Hematopoietic multipotent progenitor cell treated with erythropoietin and hydrocortisone succinate and interleukin-3 and kit ligand, for 17 days (in vitro differentiated cells): ENCODE data around the gene KIAA0825.
"Not testable (repeated sequence)": the region's sequence is repeated elsewhere in the genome, so short reads cannot be mapped to it uniquely, and the experiment has no call there.

Experiments
- DNase-seq: peaks from one replicate; pipeline ENCODE4 v3.0.0-alpha.2; 2015; ENCODE audit warnings: low spot score

The KIAA0825 gene

DNA sequence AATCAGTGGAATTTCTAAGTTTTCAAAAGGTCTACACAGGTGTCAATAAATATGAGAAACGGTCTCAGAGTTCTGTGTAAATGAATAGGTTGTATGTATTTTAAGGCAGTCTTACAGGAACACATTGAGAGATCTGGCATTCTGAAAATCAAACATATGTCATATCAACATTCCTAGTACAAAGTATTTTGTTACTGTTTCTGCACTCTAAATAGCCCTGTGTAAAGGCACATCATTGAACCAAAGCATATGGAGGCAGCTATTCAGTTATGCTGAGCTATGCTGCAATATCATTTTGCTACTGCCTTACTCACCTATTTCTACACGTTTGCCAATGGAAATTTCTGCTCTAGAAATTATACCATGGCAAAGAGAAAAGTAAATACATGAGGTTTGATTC is 379.1 kb downstream of the KIAA0825 start:
- no peak for DNase-seq

DNA sequence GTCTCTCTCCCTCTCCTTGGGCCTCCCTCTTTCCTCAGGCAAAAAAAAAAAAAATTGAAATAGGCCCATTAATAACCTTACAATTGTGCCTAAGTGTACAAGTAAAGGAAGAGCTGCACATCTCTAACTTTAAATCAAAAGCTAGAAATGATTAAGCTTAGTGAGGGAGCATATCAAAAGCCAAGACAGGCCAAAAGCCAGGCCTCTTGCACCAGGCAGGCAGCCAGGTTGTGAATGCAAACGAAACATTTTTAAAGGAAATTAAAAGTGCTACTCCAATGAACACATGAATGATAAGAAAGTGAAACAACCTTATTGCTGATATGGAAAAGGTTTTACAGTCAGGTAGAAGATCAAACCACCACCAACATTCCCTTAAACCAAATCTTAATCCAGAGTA is 383.4 kb downstream of the KIAA0825 start:
- DNase-seq, result no peak

DNA sequence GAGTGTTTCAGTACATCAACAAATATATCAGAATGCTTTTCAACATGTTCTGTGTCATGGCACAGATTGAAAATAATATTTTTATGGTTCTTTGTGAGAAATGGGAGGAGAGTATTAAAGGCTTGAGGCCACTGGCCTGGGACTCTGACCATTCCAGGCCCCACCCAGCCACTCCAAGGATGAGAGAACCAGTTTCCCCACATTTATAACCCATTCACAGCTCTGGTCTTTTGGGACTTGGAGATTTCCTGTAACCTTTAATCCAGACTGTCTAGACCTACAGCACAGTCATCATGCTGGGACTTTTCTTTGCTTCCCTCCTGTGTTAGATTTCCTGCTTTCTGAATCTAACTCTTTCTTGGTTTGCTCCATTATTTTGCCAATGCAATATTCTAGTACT is 389.6 kb downstream of the KIAA0825 start:
- DNase-seq, result no peak

DNA sequence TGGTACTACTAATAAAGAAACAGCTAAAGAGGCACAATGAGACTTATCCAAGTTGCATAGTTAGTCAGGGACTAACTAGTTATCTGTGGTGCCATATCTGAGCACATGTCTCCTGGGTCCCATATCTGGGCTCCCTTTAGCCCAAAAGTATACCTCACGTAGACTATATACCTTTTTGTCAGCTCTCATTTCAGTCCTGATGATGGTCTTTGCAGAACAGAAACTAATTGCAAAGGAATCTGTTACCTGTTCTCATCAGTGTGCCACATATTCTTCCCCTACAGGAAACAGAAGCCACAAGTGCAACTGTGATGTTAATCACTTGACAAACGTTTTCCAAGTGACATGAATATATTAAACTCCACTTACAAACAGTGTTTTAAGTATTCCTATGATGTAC is 395.2 kb downstream of the KIAA0825 start:
- no peak for DNase-seq

DNA sequence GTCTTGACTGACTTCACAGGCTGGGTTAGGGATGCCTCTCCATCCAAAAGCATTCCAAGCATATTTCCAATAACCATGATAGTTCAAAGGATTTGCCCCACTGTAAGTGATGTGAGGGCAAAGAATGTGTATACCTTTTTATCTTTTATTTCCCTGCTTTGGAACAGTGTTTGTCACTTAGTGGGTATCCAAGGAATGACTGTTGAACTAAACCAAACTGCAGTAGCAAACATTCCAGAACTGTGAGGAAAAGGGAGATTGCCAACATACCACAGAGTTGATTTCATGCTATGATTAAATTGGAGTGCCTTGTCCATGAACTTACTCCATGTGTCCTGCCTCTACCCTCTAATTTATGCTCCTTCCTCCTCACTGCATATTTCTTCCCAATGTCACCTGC is 400.0 kb downstream of the KIAA0825 start:
- DNase-seq, result no peak

DNA sequence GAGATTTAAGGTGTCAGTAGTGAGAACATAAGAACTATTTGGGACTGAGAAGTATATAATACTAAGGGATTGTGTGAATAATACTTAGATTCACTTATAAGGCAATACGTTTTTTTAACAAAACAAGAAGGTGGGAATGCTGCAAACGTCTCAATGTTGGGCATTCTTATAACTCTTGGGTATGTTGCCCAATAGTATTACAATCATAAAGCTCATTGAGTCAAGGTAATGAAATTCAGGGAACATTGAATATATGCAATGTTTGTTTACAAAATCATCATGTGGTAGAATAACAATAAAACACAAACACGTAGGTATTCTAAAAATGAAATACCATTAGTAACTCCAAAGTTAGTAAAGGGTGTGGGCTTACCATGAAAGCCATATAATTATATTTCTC is 400.7 kb downstream of the KIAA0825 start:
- no peak for DNase-seq

DNA sequence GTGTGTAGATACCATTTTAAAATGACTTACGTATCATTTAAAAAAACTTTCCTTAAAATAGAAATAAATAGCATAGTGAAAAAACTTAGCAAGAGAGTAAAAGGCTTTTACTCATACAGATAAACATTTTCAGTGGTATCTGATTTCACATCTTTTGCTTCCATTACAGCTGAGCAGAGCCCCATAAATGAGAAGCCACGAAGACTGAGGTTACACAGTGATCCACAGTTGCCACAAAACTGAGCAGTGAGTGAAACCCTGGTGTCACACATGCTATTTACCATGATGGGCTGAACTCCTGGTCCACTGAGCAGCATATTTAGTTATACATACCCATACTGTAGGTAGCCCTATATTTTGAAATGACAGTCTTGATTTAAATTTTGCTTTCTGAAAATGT is 401.2 kb downstream of the KIAA0825 start:
- no peak for DNase-seq

DNA sequence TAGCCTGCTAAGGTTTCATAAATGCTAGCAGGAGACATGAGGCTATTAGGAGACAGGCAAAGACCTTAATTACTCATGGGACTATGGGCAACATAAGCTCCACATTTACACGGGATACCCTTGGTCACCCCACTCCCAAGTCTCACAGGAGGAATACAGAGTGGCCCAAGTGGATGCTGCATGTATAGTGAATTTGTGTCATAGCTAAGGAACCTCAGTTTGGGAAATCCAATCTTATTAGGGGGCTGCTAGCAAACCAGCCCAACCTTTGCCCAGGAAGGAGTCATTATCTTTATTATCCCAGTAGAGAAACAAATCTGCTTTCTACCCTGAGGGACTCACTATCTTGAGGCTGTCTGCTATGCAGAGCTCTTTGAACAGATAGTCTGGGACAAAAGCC is 405.9 kb downstream of the KIAA0825 start:
- no peak for DNase-seq

DNA sequence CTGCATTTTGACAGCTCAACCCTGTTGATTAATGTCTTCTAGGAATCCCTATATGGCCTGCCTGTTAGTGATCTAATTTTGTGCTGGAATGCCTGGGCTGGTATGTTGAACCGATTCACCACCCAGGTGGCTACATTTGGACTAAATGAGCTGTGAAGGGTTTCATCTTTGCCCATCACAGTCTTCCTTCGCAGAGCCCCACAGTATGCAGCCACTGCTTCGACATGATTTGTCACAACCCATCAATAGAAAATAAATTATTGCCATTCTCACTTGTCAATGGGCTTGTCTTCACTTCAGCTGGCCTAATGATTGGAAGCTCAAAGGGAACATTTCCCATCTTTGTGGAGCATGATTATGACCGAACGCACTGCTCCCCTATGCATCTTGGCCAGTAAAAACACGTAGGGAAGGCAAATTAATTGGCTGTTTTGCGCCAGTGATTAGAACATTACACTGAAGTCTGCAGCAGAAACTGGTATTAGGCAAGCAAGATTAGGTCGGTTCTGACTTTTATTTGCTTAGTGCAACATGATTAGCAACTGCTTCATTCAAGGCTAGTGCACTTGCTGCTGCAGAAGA is 408.5 kb downstream of the KIAA0825 start:
- DNase-seq, result no peak

DNA sequence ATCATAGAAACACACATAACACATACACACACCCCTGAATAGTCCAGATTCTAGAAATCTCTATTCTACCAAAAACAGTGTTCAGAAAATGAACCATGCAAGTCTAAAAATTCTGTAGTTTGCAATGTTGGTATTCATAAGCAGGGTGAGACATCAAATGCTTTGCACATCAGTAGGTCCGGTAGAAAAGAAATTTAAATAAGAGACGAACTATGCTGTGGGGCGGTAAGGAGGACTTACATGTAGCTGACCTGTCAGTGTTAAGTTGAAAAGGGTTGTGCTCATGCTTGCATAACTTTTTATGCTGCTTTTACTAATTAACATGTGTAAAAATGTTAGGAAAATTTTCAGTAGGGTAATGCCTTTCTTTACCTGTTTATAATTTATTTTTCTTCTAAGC is 409.1 kb downstream of the KIAA0825 start:
- no peak for DNase-seq

DNA sequence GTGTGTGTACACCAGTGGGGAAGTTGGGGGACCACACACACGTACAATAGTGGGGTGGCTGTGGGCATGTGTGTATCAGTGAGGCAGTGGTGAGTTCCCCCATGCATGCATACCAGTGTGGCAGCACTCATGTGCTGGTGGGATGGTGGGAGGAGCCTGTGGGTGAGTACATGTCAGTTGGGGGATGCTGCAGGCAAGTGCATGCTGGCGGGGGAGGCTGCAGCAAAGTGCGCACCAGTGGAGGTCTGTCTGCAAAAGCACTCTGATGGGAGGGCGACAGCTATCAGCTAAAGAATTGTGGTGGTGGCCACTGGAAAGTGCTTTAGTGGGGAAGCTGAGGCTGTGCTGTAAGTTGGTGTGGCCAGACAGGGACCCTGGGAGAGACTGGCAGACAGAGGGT is 418.8 kb downstream of the KIAA0825 start:
- no peak for DNase-seq

DNA sequence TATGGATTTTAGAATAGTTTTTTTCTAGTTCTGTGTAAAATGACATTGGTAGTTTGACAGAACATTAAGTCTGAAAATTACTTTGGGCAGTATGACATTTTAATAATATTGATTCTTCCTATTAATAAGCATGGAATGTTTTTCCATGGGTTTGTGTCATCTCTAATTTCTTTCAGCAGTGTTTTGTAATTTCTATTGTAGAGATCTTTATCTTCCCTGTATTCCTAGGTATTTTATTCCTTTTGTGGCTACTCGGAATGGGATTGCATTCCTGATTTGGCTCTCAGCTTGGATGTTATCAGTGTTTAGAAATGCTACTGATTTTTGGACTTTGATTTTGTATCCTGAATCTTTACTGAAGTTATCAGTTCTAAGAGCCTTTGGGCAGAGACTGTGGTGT is 420.4 kb downstream of the KIAA0825 start:
- no peak for DNase-seq

DNA sequence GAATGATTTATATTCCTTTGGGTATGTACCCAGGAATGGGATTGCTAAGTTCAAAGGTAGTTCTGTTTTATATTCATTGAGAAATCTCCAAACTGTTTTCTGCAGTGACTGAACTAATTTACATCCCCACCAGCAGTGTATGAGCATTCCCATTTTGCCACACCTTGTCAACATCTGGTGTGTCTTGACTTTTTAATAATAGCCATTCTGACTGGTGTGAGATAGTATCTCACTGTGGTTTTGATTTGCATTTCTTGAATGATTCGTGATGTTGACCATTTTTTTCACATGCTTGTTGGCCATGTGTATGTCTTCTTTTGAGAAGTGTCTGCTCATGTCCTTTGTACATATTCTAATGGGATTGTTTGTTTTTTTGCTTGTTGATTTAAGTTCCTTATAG is 421.5 kb downstream of the KIAA0825 start:
- DNase-seq, result no peak

DNA sequence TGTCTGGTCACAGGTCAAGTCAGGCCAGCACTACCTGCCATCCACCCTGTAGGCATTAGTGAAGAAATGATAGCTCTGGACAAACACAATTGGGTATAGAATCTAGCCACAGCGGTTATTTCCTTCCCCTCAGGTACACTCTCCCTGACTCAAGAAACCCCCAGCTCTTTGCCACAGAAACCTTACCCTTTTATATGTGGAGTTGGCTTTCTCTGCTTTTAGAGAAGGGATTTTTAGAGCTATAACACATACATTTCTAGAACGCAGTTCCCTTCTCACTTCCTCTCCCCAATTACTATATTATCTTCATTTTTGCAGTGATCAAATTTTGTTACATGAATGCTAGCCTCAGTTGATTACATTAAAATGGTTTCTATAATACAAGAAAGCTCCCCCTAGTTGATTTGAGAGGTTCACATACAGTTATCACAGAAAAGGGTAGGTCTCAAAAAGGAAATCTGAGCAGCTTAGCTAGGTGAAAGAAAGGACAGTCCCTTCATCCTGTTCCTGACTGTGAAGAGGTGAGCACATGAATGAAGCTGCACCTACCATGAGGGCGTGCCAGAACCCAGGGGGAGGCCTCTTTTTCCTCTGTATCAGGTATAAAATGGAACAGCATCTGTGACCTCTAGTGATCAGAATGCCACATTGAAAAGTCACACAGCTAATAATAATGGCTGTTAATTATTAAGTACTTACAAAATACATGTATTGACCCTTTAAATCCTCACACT is 425.6 kb downstream of the KIAA0825 start:
- no peak for DNase-seq

DNA sequence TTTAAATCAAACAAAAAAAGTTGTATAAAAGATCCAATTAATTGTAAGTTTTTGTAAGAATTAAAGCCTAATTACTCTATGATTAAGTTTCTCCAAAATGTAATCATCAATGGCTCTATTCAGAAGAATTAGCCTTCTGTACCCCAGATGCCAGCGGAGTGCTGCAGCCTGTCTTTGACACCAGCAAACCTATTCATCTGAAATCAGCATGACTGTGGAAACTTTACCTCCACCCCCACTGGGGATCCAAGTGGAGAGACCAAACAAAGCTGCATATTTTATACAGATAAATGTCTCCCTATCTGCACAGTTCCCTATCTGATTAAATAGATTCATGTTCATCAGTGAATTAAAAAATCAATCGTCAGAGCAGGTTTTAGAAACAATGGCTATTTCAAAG is 426.8 kb downstream of the KIAA0825 start:
- no peak for DNase-seq

DNA sequence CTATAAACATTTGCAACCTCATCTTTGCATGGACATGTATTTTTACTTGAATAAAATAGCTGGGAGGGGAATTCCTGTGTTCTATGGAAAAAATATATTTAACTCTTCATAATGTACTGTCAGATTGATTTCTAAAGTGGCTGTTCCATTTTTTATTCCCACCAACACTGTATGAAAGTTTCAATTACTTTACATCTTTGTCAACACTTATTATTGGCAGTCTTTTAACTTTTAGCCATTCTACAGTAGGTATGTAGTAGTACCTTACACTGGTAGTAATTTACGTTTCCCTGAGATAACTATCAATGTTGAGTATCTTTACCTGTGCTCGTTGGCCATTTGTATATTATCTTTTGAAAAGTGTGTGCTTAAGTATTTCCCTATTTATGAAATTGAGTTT is 429.7 kb downstream of the KIAA0825 start:
- DNase-seq, result no peak

DNA sequence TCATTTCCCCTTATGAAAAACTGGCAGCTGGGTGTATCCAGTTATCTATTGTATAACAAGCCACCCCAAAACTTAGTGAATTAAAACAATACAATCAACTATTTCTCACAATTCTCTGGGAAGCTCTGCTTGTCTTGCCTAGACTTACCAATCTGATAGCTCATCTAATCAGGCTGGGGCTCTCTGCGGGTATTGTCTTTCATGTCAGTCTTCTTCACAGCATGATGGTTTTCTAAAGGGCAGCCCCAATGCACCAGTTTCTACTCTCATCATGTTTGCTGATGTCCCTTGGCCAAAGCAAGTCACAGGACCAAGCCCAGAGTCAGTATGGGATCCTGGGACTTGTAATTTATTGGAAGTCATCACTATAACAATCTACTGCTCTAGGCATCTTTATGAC is 433.5 kb downstream of the KIAA0825 start:
- DNase-seq, result no peak

DNA sequence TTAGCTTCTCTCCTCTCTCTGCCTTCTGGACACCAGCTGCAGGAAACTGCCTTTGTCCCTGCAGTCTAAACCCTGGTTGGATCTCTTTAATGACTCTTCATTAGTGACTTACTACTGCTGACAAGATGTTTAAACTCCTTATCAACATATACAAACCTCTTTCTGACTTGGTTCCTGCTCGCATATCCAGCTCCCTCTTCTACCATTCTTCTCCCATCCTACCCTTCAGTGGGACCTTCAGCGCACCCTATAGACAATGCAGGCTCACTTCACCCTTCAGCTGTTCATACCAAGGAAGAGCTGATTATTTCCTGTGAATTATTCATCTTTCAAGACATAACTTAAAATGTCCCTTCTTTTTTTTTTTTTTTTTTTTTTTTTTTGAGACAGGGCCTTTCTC is 436.5 kb downstream of the KIAA0825 start:
- no peak for DNase-seq

DNA sequence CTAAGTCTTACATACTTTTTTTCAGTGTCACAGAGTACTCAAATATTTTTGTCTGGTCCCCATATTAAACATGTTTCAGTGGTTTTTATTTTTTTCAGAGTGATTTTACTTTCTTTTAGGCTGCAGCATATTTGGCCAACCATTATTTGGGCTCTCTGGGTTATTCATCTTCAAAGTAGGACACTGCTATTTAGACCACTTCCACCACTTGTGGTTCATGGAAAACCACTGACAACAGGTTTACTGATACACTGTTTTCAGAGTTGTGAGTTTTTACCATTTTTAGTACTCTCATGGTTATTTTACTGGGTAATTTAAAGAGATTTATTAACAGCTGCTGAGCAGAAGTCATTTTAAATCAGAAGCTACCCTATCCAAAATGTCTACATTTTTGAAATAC is 437.6 kb downstream of the KIAA0825 start:
- DNase-seq, result no peak

DNA sequence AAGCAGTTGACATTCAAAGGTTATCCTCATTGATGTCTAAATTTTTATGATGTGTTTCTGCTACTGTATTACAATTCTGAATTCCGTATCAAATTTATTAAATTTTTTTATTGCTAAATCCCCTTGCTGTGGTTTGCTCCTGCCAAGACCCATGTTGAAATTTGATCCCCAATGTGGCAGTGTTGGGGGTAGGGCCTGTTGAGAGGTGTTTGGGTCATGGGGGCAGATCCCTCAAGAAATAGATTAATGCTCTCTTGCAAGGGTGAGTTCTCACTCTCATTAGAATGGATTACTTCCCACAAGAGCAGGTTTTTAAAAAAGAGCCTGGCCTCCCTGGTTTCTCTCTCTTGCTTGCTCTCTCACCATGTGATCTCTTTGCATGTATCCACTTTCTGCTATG is 442.5 kb downstream of the KIAA0825 start:
- no peak for DNase-seq

DNA sequence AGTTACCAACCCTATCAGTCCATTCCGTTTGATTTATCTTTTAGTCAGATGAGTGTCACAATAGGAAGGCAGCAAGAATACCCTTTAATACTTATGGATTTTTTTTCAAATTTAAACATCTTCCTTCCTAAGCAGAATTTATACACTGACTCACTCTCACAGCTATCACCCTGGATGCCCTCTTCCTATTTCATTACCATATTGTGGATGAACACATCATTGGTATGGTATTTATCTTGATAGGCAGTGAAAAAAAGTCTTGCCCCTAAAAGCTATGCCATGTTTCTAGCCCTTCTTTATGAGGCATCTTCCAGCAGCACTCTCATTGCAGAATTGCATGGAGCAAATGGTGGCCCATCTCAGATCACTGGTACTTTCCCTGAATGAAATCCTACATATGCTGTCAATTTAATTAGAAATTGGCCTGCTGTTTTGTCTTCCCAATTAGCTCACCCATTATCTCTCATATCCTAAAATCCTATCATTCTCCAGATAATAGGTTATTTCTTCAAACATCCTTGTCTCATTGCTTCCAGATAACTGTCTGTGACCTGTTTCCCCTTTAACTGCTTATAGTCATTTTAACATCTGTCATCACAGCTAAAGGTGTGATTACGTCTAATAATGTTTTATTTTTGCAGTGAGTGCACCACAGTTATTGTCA is 443.5 kb downstream of the KIAA0825 start:
- no peak for DNase-seq

DNA sequence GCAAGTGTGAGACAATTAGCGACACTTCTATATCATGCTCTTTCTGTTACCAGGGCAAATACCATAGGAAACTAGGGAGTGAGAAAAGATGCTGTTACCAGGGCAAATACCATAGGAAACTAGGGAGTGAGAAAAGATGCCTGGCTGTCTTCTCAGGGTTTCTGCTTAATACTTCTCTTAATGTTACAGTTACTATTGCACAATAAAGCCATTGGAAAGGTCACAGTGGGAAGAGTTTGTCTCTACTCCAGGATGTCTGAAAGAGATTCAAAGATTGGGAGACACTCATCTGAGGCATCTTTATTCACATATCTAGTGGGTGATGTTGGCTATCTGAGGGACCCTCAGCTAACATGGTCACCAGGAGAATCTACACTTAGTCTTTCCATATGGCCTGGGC is 445.3 kb downstream of the KIAA0825 start:
- DNase-seq, result no peak

DNA sequence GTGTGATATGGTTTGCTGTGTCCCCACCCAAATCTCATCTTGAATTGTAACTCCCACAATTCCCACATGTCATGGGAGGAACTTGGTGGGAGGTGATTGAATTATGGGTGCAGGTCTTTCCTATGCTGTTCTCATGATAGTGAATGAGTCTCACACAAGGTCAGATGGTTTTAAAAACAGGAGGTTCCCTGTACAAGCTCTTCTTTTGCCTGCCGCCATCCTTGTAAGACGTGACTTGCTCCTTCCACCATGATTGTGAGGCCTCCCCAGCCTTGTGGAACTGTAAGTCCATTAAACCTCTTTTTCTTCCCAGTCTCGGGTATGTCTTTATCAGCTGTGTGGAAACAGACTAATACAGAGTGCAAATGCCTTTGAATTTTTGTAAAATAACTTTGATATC is 447.3 kb downstream of the KIAA0825 start:
- DNase-seq, result not testable (repeated sequence)

DNA sequence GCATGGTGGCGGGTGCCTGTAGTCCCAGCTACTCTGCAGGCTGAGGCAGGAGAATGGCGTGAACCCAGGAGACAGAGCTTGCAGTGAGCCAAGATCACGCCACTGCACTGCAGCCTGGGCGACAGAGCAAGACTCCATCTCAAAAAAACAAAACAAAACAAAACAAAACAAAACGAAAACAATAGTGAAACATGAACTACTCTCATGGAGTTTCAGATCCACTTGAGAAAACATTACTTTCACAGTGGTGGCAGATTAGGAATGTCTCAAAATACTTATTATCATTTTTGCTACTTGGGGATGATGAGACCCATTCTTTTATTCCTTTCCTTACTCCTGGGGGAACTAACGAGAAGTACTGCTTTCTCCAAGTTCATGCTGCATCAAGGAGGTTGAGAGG is 448.2 kb downstream of the KIAA0825 start:
- not testable (repeated sequence) for DNase-seq
